Hematopoietic multipotent progenitor cell treated with erythropoietin and hydrocortisone succinate and interleukin-3 and kit ligand, for 6 days (in vitro differentiated cells): ENCODE results near the gene CT45A8.
A peak's percentile ranks its signal among the peaks of the same experiment; 100 is the strongest.
"Not testable (repeated sequence)": the region's sequence is repeated elsewhere in the genome, so short reads cannot be mapped to it uniquely, and the experiment has no call there.

ENCODE experiments used
- DNase-seq: peaks from one replicate; pipeline ENCODE4 v3.0.0-alpha.2; 2015

CT45A8 gene

GRCh38 chrX:135854438-135854837, at the start of gene CT45A8:
Gene CT45A8, minus strand, starts transcription at chrX:135854538. Its CDS starts 3,755 bp downstream, at chrX:135850783.
- DNase-seq: not testable (repeated sequence)

- no peak for DNase-seq
Measured at GRCh38 chrX:135893294-135893817, 39.0 kb upstream of the CT45A8 start, which contains the start of the genes CT45A10 and SAGE1. Gene CT45A10, minus strand, starts transcription at chrX:135893444. Its CDS starts 8,100 bp downstream, at chrX:135885344. Gene SAGE1, plus strand, starts transcription at chrX:135893716. Its CDS starts 2,527 bp downstream, at chrX:135896243.

- DNase-seq: no peak
Measured at GRCh38 chrX:135892781-135893180, 38.4 kb upstream of the CT45A8 start.

GRCh38 chrX:135890087-135890585, 35.8 kb upstream of the CT45A8 start:
- peak; percentile 2 for DNase-seq

- peak; percentile 40 for DNase-seq
Measured at GRCh38 chrX:135888976-135889375, 34.6 kb upstream of the CT45A8 start.

GRCh38 chrX:135888230-135888629, 33.9 kb upstream of the CT45A8 start:
- not testable (repeated sequence) for DNase-seq

- DNase-seq: not testable (repeated sequence)
Measured at GRCh38 chrX:135882741-135883140, 28.4 kb upstream of the CT45A8 start.

- DNase-seq: not testable (repeated sequence)
Measured at GRCh38 chrX:135871712-135872111, 17.4 kb upstream of the CT45A8 start, which contains the start of gene CT45A9. Gene CT45A9, minus strand, starts transcription at chrX:135871812. Its CDS starts 3,751 bp downstream, at chrX:135868061.

GRCh38 chrX:135837180-135837579, 17.2 kb downstream of the CT45A8 start, which contains the start of gene CT45A7:
Gene CT45A7, minus strand, starts transcription at chrX:135837280. Its CDS starts 3,747 bp downstream, at chrX:135833533.
- DNase-seq: not testable (repeated sequence)

GRCh38 chrX:135819912-135820311, 34.4 kb downstream of the CT45A8 start, which contains the start of gene CT45A2:
Gene CT45A2, minus strand, starts transcription at chrX:135820012. Its CDS starts 3,747 bp downstream, at chrX:135816265.
- not testable (repeated sequence) for DNase-seq

- not testable (repeated sequence) for DNase-seq
Measured at GRCh38 chrX:135802687-135803086, 51.7 kb downstream of the CT45A8 start, which contains the start of gene CT45A6. Gene CT45A6, minus strand, starts transcription at chrX:135802787. Its CDS starts 3,794 bp downstream, at chrX:135798993.
